GM21381 (cell line): Measurements from ENCODE around the gene BEGAIN.

Experiments
- ATAC-seq: cut with Tn5 transposase; IDR thresholded peaks from one replicate; pipeline ENCODE4 v1.9.1; 2021; ENCODE audit warnings: mild to moderate bottlenecking, moderate library complexity; ENCODE audit not compliant: unreplicated experiment

The BEGAIN gene, protein sequence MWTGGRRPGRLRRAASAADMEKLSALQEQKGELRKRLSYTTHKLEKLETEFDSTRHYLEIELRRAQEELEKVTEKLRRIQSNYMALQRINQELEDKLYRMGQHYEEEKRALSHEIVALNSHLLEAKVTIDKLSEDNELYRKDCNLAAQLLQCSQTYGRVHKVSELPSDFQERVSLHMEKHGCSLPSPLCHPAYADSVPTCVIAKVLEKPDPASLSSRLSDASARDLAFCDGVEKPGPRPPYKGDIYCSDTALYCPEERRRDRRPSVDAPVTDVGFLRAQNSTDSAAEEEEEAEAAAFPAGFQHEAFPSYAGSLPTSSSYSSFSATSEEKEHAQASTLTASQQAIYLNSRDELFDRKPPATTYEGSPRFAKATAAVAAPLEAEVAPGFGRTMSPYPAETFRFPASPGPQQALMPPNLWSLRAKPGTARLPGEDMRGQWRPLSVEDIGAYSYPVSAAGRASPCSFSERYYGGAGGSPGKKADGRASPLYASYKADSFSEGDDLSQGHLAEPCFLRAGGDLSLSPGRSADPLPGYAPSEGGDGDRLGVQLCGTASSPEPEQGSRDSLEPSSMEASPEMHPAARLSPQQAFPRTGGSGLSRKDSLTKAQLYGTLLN

GRCh38 chr14:100587086-100587762 is at the start of gene BEGAIN:
Gene BEGAIN, minus strand, starts transcription at chr14:100587417. Its CDS starts 127 bp downstream, at chr14:100587290.
- ATAC-seq, result no peak

- ATAC-seq, result no peak
These were observed 49.3 kb upstream of the BEGAIN start for GRCh38 chr14:100636559-100636958.

GRCh38 chr14:100634026-100634425 is 46.8 kb upstream of the BEGAIN start:
- no peak for ATAC-seq

- no peak for ATAC-seq
These were observed 46.2 kb upstream of the BEGAIN start for GRCh38 chr14:100633406-100633805.

DNA sequence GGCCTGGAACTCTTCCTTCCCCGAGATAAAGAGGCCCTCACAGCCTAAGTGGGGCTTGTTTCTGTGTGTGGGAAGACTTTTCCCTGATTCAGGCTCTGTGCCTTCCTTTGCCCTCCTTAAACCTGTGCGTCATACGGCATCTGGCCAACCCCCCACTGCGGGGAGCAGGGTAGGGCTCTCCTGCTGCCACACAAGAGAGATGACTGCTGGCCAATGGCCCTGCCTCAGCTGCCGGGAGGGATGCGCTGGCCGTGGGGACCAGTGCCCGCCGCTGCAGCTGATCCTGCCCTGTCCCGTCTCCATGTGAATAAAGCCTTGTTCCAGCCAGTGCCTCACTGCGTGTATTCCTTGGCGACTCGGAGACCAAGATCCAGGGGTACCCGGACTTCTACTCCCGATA is 42.5 kb upstream of the BEGAIN start:
- ATAC-seq, result no peak

DNA sequence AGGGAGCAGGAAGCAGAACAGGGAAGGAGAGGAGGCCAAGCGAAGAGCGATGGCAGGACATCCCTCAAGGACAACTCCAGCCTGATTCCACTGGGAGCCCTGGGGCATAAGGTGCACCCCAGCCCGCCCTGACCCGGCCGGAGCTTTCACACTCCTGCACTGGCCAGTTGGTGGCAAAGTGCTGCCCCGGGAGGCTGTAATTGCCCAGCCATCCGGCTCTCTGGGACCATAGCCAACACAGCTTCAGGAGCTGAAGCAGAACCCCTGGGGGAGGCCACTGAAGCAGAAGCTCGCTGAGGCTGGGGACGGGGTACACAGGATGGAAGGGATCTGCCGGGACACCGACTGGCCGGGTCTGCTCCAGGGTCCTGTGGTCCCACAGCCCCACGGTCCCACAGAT is 41.9 kb upstream of the BEGAIN start:
- no peak for ATAC-seq

DNA sequence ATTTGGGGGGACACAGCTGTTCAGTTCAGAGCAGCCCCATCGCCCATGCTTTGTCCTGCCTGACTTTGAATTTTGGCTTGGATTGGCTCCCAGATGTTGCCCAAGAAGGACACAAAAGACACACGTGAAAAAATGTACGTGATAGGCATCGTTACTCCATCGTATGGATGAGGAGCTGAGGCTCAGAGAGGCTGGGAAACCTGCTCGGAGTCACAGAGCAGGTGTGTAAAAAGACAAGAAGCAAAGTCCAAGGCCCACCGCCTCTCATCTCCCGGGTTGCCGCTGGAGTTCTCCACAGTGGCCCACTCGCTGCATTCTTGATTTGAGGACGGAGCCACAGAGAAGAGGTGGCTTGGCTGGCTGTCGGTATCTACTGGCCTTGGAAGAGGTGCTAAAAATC is 41.0 kb upstream of the BEGAIN start:
- ATAC-seq, result no peak

- ATAC-seq, result no peak
These were observed 39.4 kb upstream of the BEGAIN start for GRCh38 chr14:100626614-100627013.

- no peak for ATAC-seq
These were observed 36.7 kb upstream of the BEGAIN start for GRCh38 chr14:100623961-100624360.

DNA sequence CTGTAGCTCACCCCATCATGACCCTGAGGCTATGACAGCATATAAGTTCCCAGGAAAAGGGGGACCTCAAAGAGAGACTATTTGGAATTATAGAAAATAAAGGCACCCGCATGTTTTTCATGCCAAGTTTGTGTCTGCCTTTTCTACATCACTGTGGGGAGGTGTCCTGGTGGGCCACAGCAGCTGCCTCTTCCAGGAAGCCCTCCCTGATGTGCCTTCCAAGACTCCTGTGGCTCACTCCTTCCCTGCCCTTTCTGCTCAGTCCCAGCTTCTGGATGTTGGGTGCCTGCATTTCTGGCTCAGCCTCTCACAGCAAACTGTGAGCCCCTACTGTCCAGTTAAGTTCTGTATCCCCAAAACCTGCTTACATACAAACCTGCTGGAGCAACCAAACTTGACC is 36.3 kb upstream of the BEGAIN start:
- no peak for ATAC-seq

GRCh38 chr14:100622708-100623485 is 35.7 kb upstream of the BEGAIN start:
- ATAC-seq, result no peak

- ATAC-seq, result no peak
These were observed 35.0 kb upstream of the BEGAIN start for GRCh38 chr14:100622224-100622623.

- no peak for ATAC-seq
These were observed 34.6 kb upstream of the BEGAIN start for GRCh38 chr14:100621806-100622205.

DNA sequence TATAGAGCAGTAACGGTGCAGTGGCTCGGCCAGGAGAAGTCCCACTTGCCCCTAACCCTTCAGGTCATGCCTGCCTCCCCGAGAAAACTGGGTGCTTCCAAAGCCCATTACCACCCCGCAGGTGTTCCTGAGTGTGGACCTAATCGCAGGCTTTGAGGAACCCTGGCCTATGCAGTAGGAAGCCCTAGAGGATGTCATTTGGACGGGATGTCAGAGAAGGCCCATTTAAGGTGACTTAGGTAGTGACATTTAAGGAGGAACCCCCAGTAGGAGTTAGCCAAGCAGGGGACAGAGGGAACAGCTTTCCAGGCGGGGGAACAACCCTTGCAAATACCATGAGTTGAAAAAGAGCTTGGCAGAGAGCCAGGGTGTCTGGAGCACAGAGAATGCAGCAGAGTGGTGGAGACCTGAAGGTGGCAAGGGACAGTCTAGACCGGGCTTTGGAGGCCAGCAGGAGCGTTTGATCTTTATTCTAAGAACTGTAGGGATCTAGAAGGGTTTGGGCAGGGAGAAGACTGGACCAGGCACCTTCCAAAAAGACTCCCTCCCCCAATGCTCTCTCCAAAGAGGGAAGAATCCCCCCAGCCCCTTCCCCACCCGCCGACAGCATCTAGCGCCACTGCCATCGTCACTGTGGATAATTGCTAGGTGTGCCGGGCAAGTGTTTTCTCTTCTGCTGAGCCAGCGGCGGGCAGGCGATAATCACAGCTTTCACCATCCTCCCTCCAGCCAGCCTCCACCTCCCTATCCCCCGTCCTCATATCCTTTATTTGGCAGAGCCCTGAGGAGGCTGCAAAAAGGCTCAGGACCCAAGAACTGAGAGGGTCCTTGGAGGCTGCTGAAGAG is 33.3 kb upstream of the BEGAIN start:
- no peak for ATAC-seq

- ATAC-seq, result no peak
These were observed 32.4 kb upstream of the BEGAIN start for GRCh38 chr14:100619396-100620254.

DNA sequence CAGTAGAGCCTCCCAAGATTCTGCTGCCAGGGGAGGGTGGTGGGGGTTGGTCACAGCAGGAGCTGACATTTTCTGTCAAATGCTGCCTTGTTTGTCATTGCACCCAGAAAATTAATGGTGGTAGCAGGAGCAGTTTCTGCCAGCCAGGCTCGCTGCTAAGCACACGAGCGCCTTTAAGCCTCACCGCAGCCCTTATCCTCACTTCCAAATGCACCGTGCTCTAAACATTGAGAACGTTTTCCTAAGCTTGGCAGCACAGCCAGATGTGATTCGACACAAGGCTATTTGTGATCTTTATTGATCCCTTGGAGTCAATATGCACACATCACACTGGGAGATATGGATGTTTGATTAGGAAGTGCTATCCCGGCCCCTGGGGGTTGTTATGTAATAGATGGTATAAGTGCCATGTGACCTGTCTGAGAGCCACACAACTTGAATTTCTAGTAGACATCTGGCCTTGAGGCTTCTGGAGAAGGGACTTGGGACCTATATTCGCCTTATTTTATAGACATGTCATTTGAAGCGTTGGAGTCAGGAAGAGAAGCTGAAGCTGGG is 31.6 kb upstream of the BEGAIN start:
- no peak for ATAC-seq

DNA sequence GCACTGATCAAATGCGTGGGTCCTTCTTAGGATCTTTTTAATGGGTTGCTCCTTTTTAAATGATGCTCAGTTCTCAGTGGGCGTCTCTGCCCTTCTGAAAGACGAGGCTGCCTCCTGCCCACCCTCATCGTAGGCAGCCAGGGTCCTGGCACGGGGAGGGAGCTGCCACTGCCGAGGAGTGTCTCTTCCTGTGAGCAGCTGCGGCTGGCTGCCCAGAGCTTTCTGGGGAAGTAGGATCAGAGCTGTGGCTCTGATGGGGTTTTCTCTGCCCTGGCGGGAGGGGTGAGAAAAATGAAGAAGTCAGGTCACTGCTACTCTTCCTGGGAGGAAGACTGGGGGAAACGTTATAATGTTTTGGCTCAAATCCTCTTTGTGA is 31.1 kb upstream of the BEGAIN start:
- ATAC-seq, result no peak

- no peak for ATAC-seq
These were observed 30.4 kb upstream of the BEGAIN start for GRCh38 chr14:100617410-100618317.
